Astrocyte of the cerebellum (primary cell): ENCODE results near the gene RHBDD3.

ENCODE experiments used
- DNase-seq: peaks from one replicate; pipeline ENCODE4 v3.0.0-alpha.2; 2011; ENCODE audit warnings: low read depth
- H3K4me3 ChIP-seq: 2 replicates; pipeline ENCODE4 v1.5.1; 2011; ENCODE audit warnings: mild to moderate bottlenecking, low read depth, low read length, moderate library complexity
- CTCF ChIP-seq: IDR thresholded peaks from 2 replicates; pipeline ENCODE4 v1.5.1; 2012; ENCODE audit warnings: low read length, low read depth, moderate library complexity, mild to moderate bottlenecking; ENCODE audit errors: missing control alignments
- in situ Hi-C: cut with HindIII; loops from 2 replicates; pipeline ENCODE4 v1.10.0; 2017; ENCODE audit warnings: low sequenced_read_pairs

The RHBDD3 gene

GRCh38 chr22:29269731-29270474, 2.1 kb upstream of the RHBDD3 start:
- no peak for DNase-seq
- no peak for TF ChIP-seq CTCF
- H3K4me3 ChIP-seq = peak overlapping the region; percentile 89
- in situ Hi-C loops = loop anchor here (5.0 kb wide), 1 partner anchor 77 kb away; no protein-coding TSS in a partner anchor

- in situ Hi-C loops = no loop called here
- TF ChIP-seq CTCF = no peak
- no peak for DNase-seq
Measured at GRCh38 chr22:29269230-29269604, 1.4 kb upstream of the RHBDD3 start.

GRCh38 chr22:29268511-29269229, 889 bp upstream of the RHBDD3 start:
- H3K4me3 ChIP-seq = peak overlapping the region; percentile 89
- peak; percentile 56 for DNase-seq
- no peak for TF ChIP-seq CTCF

More at GRCh38 chr22:29269230-29269604, 1.4 kb upstream of the RHBDD3 start:
- peak overlapping the region; percentile 89 for H3K4me3 ChIP-seq

GRCh38 chr22:29267462-29267857, 321 bp downstream of the RHBDD3 start:
- no peak for TF ChIP-seq CTCF
- H3K4me3 ChIP-seq = peak overlapping the region; percentile 89
- in situ Hi-C loops = no loop called here
- no peak for DNase-seq

More at GRCh38 chr22:29268511-29269229, 889 bp upstream of the RHBDD3 start:
- in situ Hi-C loops = no loop called here

- TF ChIP-seq CTCF = no peak
- in situ Hi-C loops = no loop called here
- peak overlapping the region; percentile 89 for H3K4me3 ChIP-seq
- no peak for DNase-seq
Measured at GRCh38 chr22:29266564-29267461, 968 bp downstream of the RHBDD3 start.

GRCh38 chr22:29265929-29266328, 1.9 kb downstream of the RHBDD3 start:
- no peak for TF ChIP-seq CTCF
- no peak overlapping the region for H3K4me3 ChIP-seq
- in situ Hi-C loops = no loop called here
- no peak for DNase-seq
